HG03095 (cell line): ENCODE measurements around the gene HPCAL4.
A peak's percentile ranks its signal among the peaks of the same experiment; 100 is the strongest.

Experiments
- ATAC-seq: cut with Tn5 transposase; IDR thresholded peaks from one replicate; pipeline ENCODE4 v1.9.1; 2021; ENCODE audit warnings: moderate library complexity; ENCODE audit not compliant: unreplicated experiment

The HPCAL4 gene

DNA sequence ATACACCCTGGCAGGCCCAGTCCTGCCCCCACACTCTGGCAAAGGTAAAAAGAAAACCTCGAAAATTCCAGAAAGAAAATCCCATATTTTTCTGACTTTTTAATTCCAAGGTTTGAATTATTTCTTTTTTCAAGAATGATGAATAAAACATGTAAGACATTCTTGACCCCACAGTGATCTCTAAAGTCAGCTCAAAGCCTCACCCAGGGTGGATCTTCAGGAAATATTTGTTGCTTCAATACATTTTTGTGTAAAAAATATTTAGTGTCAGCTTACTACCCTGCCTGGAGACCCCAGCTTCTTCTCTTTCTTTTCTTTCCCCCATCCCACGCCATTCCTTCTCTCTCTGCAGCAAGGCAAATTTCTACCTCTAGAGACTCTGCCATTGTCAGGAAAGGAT is 12.3 kb downstream of the HPCAL4 start:
- no peak for ATAC-seq

DNA sequence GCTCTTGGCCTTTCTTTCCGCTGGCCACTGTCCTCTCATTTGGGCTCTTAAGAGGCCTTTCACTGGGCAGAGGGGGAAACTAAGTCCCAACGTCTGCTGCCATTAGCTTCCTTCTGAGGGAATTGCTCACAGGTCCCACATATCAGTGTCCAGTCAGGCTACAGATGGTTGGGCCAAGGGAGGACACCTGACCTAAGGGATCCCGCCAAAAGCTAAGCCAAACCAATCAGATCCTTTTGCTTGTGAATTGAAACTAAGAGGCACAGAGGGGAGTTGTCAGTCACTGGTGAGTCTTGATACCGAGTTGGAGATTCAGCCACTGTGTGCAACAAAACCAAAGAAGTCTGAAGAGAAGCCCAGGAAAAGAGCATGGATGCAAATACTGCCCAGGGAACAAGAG is 13.6 kb downstream of the HPCAL4 start:
- no peak for ATAC-seq

GRCh38 chr1:39676948-39677548 is 14.2 kb downstream of the HPCAL4 start:
- no peak for ATAC-seq

DNA sequence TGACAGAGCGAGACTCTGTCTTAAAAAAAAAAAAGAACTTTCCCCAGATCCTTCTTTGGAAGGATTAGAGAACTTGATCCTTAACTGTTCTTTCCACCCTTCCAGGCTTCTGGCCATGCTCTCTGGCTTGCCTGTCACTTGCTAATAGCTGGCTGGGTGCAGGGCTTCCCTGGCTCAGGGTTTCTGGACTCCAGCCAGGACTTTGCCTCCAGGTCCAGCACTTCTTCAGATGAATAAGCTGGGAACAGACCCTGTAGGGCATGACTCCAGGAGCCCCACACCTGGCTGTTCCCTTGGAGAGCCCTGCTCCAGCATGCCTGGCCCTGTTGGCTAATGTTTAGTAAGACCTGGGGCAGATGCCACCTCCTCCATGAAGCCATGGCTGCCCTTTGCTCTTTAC is 16.0 kb downstream of the HPCAL4 start:
- no peak for ATAC-seq

DNA sequence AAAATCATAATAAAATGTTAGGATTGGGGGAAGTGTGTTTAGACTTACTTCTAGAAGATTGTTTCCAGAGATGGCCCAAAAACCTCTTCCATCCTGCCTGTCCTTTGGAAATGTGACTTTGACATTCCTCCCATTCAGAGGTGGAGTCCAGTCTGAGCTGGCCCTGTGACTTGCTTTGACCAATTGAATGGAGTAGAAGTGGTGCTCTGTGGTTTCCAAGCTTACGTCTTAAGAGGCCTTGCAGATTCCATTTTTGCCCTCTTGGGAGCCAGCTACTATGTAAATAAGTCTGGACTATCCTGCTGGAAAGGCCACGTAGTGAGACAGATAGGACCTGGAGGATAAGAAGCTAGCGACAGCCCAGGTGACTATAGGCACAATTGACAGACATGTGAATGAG is 18.0 kb downstream of the HPCAL4 start:
- ATAC-seq = no peak

DNA sequence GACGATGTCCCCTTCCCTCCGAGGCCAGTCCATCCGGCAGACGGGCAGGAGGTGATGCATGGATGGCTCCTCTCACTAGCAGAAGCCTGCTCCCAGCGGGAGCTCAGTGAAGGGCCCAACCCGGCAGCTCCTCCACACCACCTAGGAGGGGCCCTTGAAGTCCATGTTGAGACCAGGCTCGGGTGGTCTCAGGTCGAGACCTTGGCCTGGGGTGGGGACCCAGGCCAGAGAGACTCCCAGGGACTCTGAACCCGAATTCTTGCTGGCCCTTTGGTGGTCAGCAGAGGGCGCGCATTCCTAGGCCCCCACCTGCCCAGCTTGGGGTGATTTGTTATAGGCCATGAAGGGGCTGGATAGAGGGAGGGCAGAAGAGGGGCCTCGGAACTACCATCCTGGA is 18.7 kb downstream of the HPCAL4 start:
- ATAC-seq = no peak

GRCh38 chr1:39671793-39672550 is 19.3 kb downstream of the HPCAL4 start, which contains the start of gene NT5C1A:
NT5C1A (minus strand) TSS chr1:39672107; CDS start chr1:39672038, 69 bp downstream.
- no peak for ATAC-seq

GRCh38 chr1:39671433-39671792 is 19.8 kb downstream of the HPCAL4 start:
- ATAC-seq = no peak

DNA sequence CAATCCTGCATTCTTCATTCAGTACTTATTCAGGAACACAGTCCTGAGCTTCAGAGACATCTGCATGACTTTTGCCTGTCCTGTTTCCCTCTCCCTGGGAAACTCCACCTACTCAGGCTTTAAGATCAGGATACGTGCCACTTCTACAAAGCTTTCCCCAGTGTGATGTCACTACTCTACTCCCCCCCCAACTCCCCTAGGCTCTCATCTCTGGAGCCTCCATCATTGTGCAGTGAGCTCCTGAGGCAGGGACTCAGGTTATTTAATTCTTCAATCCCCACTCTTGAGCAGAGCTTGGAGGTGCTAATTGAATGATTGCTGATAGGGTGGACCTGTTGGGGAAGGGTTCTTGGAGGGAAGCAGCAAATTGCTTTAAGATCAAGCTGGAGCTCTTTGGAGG is 20.5 kb downstream of the HPCAL4 start:
- no peak for ATAC-seq

DNA sequence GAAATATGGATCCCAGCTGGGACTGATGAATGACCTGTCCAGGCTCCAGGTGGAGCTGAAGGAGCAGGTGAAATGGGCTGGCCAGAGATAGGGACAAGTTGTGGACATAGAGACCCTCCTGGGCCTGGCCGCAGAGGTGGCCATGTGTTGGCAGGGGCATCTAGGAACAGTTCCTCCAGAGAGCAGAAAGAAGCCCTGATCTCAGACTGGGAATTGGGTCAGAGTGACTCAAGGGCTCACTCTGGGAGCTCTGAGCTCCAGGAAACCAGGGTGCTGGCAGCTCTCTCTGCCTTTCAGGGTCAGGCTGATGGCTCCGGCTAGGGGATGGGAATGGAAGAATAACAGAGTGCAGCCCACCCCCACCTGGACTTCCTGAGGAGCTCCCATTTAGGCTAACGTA is 22.3 kb downstream of the HPCAL4 start:
- ATAC-seq = no peak

DNA sequence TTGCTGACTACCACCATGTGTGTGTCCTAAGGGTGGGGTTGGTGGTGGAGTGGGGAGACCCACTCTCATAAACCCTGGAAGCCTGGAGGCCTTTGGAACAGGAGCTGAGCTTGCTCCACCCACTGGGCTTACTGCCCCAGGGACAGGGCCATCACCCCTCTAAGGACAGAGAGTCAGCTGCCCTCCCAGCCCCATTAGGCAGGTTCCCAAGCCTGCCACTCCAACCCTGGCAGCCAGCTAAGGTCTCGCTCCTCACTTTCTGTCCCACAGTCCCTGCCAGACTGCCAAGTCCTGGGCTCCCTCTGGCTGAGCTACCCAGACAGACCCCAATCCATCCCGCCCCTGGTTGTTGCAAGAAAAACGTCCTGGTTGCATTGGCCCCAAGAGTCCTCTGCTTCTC is 23.1 kb downstream of the HPCAL4 start:
- ATAC-seq = no peak

DNA sequence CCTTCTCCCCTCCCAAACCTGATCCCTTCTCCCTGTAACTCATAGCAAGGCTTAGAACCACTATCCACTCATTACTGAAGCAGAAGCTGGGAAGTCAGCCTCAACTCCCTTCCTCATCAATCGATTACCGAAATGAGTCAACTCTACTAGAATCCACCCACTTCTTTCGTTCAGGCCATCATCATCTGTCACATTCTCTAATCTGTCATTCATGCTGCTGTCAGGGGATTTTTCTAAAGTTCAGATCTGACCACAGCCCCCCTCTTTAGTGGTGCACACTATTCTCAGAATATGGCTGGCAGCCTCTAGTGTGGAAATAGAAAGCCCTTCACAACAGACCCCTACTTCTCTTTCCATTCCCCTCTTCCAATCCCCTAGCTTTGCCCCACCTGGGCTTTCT is 24.5 kb downstream of the HPCAL4 start:
- peak; percentile 85 for ATAC-seq

GRCh38 chr1:39663559-39663958 is 27.7 kb downstream of the HPCAL4 start:
- no peak for ATAC-seq

- no peak for ATAC-seq
These were observed 28.4 kb downstream of the HPCAL4 start for GRCh38 chr1:39662861-39663260.

GRCh38 chr1:39659538-39659937 is 31.7 kb downstream of the HPCAL4 start:
- no peak for ATAC-seq

DNA sequence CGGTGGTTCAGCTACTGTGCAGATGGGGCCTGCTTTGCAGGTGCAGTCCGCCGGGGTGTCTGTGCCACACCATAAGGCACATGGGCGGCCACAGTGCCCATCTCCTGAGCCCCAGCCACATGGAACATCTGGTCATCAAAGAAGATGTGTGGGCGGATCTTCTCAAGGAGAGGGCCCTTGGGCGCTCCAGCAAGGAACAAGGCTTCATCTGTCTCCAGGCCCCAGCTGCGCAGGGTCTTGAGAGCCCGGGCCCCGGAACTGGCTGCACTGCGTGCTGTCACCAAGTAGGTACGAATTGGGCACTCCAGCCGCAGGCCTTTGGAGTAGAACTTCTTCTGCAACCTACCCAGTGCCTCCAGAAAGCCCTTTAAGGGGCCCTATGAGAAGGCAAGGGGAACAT is 32.1 kb downstream of the HPCAL4 start:
- ATAC-seq = no peak

DNA sequence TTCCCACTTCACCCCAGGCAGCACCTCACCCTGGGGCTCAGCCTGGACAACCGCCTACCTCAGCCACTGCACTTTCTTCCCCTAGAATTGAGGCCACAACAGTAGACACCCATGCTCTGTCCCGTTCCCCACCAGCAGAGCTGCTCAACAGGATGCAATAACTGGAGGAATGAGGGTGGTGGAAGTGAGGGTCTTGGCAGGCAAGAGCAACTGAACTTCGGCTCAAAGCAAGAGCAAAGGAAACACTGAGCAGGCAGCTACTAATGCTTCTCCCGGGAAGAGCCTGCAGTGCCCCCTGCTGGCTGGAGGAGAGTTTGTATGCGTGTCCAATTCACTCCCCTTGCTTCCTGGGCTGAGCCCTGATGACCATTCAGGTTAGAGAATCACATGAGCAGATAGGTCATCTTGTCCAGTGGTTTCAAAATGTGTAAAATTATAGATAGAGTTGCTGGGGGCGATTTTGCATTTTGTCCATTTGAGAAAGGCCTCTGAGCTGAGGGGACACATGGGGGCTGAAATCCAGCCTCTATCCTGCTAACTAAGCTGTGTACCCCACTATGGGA is 33.2 kb downstream of the HPCAL4 start:
- no peak for ATAC-seq

DNA sequence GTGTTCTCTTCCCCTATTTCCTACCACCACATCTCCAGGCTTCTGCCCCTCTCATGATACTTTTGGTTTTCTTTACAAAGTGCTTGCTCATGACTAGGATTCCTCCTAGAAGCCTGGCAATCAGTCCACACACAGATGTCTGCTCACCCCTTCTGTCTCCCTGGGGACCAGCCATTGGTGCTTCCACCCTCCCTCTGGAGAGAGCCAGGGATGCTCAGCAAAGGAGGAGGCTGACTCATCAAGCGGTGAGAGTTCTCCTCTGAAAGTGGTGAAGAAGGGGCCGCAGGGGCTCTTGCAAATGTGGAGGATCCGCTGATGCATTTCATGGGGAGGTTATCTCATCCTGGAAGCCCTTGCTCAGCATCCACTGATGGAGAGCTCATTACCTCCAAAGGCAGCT is 33.8 kb downstream of the HPCAL4 start:
- no peak for ATAC-seq

DNA sequence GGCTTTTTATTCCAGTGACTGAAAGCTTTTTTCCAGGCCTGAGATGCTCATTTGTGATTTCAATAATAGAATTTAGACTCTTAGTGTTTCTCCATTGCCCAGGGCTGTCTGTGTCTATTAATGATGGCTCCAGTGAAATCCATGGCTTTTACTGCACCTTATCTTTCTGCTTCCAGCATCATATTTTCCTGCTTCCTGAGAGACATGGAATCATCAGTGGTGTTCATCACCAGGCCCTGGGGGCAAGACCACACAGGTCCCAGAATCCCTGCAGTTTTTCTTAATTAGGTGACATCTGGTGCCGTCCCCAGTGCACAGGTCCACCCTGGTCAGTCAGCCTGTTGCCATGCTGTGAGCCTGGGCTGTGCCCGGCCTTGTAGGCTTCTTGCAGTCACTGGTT is 34.8 kb downstream of the HPCAL4 start:
- ATAC-seq = no peak

- ATAC-seq = no peak
These were observed 35.5 kb downstream of the HPCAL4 start for GRCh38 chr1:39655578-39656268.

- no peak for ATAC-seq
These were observed 36.9 kb downstream of the HPCAL4 start for GRCh38 chr1:39654291-39654690.

DNA sequence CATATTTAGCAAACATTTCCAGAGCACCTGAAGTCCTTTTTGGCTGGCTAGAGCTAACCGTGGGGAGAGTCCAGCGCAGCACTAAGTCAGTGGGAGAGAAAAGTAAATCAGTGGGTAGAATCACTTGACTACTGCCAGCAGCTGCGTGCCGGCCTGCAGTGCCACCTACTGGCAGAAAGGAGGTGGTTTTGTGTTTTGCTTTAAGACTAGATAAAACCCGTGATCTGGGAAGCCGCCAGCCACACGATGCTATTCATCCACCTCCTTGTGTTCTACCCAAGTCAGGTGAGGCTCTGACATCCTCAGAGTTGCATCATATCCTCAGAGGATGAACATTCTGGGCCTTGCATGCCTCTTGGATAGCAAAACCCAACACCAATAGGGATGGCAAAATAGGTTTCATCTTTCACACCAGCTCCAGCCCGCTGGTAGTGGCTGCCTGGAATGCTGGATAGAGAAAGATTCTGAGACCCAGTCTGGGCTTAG is 37.6 kb downstream of the HPCAL4 start:
- no peak for ATAC-seq
